GM19351 (cell line): ENCODE measurements around the gene TPRA1.
"Not testable (repeated sequence)": the region's sequence is repeated elsewhere in the genome, so short reads cannot be mapped to it uniquely, and the experiment has no call there.

Experiments used
- ATAC-seq: cut with Tn5 transposase; IDR thresholded peaks from one replicate; pipeline ENCODE4 v1.9.1; 2021; ENCODE audit warnings: mild to moderate bottlenecking, moderate library complexity; ENCODE audit not compliant: unreplicated experiment

TPRA1 gene

GRCh38 chr3:127539366-127540060, 51.0 kb downstream of the TPRA1 start:
- ATAC-seq, result no peak

GRCh38 chr3:127538569-127538968, 52.0 kb downstream of the TPRA1 start:
- ATAC-seq, result no peak

GRCh38 chr3:127536830-127537812, 53.4 kb downstream of the TPRA1 start:
- no peak for ATAC-seq

DNA sequence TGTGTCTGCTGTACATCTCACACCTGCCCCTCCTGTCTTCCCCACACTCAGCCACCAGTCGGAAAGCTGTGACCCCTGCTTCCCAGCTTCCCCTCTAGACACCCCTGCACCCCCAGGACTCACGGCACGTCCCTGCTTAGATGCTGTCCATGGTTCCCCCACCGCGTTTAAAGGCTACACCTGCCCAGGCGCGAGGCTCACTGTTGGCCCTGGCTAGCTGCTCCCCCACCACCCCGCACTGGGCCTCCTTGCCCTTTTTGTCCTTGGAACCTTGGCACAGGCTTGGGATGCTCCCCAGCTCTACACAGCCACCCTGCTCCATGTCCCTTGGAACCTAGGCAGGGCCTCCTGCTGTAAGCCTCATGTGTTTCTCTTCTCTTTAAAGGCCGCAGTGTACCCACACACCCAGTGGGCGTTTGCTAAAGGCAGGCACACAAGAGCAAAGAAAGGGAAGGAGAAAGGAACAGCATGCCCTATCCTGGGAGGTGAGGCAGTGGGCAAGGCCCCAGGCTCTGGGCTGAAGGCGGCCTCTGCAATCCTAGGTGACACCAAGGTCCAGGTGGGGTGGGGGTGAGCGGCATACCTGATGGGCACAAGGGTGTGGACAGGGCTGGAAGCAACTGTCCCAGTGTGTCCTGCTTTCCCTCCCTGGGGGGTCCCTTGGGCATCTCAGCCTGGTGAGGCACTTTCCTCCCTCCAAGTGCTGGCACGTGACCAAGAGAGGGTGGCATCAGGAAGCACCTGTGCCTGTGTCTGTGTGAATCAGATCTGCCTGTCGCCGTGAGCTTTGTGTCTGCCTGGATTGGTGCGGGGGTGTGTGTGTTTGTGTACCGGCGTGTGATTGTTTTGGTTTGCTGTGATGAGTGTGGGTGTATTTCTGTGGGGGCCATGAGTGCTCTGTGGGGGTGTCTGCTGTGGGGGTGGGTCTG, 54.4 kb downstream of the TPRA1 start:
- no peak for ATAC-seq

DNA sequence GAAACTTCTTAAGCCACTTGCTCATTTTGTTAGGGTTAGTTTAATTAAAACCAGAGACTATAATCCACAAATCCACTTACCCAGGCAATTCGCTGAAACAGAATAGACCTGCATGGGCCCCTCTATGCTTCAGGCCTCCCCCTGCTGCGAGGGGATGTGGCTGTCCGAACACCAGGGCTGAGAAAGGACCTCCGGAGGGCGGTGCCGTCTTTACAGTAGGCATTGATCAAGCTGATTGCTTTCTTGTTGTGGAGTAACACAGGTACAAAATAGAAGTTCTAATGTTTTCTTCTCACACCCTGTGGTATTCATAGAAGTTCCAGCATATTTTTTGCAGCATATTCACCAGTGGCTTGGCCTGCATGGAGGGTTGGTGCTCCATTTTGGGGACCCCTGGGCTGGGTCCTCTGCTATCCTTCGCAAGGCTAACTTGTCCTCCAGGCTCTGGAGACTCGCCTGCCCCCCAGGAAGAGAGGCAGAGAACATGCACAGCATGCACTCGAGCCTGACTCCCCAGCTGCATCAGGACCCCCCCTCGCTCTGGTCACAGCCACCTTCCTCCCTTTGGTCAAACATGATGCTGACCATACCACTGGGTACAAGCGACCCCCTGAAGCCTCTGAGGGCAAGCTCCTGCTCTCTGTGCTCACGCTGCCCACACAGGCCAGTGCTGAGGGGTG, 55.3 kb downstream of the TPRA1 start:
- no peak for ATAC-seq

- no peak for ATAC-seq
Measured at GRCh38 chr3:127534564-127534963, 56.0 kb downstream of the TPRA1 start.

DNA sequence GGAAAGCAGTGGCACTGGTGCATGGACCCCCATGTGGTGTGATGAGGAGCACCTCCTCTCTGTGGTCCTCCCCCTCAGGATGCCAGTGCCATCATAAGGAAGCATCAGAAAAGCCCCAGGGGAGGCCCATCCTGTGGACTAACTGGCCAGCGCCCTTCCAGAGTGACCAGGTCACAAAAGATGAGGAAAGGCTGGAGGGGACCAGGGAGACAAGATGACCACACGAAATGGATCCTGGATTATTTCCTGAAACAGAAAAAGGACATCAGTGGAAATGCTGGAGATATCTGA, 56.4 kb downstream of the TPRA1 start:
- no peak for ATAC-seq

- no peak for ATAC-seq
Measured at GRCh38 chr3:127532561-127533203, 57.9 kb downstream of the TPRA1 start.

DNA sequence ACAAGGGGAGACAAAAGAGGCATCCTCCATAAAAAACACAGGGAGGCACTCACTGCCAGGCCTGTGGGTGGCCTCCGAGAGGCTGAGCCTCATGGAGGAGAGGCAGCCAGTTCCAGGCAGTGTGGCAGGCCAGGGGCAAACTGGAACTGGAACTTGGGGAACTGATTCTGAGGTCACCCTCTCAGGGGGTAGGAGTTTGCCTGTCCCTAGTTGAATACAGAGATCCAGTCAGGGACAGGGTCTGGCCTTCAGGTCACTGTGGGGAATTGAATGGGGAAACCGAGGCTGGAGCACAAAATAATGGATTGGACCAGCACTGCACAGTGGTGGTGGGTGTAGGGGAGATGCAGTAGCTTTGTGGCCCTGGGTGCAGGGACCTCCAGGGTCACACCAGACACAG, 58.7 kb downstream of the TPRA1 start:
- no peak for ATAC-seq

GRCh38 chr3:127530863-127531262, 59.7 kb downstream of the TPRA1 start:
- not testable (repeated sequence) for ATAC-seq

GRCh38 chr3:127529346-127530188, 61.0 kb downstream of the TPRA1 start:
- ATAC-seq, result no peak

DNA sequence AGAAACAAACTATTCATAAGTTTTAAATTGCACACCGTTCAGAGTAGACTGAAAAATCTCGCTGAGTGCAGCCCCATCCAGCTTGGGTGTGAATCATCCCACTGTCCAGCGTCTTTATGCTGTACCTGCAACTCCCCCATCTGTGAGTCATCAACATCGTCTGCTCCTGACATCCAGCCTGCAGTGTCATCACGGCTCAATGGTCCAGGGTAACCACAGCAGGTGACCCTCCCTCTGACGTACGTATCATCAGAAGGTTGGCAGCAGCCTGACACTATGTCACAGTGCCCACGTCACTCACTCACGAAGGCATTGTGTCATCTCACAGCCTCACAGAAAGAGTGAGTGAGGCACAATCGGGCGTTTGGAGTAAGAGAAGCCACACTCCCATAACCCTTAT, 65.2 kb downstream of the TPRA1 start:
- ATAC-seq, result no peak

DNA sequence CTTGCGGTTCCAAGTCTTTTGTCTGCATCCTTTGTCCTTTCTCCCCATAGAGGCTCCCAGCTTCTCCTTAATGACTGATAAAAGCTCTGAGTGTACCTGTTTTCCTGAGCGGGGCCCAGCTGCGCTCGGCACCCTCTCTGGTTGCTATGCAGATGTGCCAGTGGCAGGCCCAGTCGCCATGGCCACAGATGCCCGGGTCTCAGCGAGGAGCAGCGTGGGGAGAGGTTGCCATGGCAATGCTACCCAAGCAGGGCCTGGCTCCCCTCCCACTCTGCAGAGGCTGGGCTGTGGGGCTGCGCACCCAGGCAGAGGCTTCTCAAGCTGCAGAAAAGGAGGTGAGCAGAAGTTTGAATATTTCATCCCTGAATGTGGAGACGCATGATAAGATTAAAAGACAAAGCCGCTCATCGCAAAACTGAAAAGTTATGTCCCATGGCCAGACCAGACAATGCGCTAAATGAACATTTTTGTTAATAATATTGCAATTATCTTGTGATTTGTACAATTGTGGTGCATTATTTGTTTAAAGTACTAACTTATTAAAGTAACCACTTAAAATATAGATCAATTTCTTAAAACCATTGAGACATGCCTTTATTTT, 66.1 kb downstream of the TPRA1 start:
- no peak for ATAC-seq
